ENCODE results near the gene COMMD2.
A peak's percentile ranks its signal among the peaks of the same experiment; 100 is the strongest.

The COMMD2 gene

DNA sequence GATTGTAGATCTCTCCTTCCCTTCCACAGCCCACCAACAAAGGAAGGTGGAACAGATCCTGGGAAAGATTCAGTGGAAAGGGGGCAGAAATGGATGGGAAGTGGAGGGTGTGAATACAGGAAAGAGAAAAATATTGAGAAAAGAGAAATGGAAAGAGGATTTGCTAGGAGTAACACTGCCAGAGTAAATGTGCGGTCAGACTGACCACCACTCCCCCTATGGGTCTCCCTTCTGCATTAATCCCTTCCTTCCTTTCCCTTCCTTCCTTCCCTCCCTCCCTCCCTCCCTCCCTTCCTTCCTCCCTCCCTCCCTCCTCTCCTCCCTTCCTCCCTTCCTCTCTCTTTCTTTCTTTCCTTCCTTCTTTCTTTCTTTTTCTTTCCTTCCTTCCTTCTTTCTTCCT, 12.0 kb upstream of the COMMD2 start:
- no peak for DNase-seq (ENCODE audit: low read depth in 2 of 3, low spot score in 1 of 3)

DNA sequence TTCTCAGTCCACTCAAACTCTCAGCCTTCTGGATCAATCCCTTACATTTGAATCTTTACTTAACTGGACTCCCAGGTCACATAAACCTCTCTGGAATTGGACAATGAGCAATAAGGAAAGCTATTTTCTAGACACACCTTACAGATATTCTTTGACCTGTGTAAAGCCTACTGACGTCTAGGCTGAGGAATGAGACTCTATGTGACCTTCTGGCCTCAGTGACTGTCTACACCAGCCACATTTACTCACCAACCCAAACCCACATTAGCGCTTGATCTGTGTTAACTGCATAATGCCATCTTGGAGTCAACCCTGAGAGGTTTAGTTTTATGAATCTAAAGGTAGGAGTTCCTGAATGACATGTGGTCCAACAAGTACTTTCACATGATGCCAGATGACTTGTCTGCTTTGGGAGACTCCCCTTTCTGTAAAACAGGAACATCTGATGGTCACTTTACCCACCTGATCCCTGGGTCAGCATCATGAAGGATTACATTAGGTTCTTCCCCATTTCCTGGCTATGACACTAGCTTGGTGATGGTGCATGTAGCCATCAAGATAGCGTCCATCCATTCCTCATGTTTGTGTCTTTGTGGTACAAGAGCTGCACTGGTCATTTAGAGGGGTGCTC, 11.4 kb upstream of the COMMD2 start:
- no peak for DNase-seq (ENCODE audit: low read depth in 2 of 3, low spot score in 1 of 3)

DNA sequence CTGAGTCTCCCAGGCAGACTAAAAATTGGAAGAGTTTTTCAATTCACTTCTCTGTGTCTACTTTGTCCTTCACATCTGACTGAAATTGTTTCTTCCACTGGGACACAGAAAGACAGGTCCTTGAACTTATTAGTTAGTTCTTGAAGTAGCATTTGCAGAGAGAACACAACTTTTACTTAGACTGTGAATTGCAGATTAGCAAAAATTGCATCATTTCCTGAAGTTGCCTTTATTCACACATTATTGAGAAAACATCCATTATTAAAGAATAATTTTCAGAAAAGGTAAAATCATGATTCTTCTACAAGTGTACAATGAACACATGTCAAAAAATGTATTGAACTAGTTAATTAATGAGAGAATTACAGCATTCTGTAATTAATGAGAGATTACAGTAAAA, 1.4 kb upstream of the COMMD2 start:
- DNase-seq (ENCODE audit: low read depth in 2 of 3, low spot score in 1 of 3): no peak

DNA sequence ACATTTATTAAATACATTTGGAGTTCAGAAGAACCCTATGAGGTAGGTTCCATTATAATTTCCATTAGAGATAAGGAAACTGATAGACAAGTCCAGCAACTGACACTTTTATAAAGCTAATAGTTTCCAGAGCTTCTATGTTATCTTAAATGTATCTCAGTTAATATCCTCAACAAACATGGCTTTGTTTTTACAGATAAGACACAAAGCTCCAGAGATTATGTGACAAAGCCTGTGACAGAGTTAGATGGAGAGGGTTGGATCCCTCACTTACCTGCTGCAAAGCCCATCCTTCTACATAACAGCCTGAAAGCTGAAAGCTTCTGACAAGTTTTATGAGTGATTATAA, 473 bp upstream of the COMMD2 start:
- DNase-seq (ENCODE audit: low read depth in 2 of 3, low spot score in 1 of 3): no peak

DNA sequence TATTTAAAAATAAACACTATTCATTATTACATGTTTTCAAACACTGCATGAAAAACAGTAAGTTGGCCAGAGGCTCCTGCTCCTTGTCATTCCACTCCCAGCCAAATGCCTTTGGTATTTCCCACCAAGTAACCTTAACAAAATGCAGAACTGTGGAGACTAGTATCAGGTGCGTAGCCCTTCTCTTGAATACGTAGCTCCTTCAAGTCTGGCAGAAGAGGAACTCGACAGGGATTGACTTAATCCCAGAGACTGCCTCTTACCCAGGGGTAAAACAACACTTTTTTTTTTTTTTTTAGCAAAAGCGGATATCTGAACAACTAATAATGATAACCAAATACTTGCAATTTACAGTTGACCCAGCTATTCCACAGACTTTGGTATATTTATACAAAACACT, 738 bp downstream of the COMMD2 start:
- DNase-seq (ENCODE audit: low read depth in 2 of 3, low spot score in 1 of 3): no peak

DNA sequence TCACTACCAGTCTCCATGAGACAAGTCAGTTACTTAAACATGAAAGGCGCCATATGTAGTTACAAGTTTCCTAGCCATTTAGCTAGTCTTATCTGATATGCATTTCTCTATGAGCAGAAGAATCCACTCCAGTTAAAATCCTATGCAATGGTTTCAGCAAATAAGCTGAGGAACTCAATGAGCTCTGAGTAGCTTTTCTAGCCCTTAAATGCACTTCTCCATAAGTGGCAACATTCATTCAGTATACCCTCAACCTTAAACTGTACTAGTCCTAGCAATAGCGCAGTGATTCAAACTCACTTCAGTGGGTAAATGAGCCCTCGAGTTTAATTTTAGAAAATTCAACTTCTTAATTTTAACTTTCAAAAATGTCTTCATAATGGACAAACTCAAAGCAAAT, 7.7 kb downstream of the COMMD2 start:
- no peak for DNase-seq (ENCODE audit: low read depth in 2 of 3, low spot score in 1 of 3)

DNA sequence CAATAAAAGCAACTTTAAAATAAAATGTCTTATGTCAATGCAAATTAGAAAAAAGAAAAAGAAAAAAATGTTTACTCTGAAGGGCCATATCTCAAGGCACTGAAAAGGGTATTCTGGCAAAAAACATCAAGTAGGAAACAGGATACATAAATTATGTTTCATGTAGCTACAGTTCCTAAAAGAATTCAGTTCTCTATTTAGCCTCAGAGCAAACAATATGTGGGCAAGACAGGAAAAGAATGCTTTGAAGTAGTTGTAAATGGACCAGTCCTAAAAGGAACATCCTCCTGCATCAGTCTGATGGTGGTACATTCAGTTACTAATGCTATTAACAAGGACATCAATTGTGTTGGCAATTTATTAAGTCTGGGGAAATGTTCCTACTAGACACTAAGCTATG, 8.1 kb downstream of the COMMD2 start:
- DNase-seq (ENCODE audit: low read depth in 2 of 3, low spot score in 1 of 3): no peak

DNA sequence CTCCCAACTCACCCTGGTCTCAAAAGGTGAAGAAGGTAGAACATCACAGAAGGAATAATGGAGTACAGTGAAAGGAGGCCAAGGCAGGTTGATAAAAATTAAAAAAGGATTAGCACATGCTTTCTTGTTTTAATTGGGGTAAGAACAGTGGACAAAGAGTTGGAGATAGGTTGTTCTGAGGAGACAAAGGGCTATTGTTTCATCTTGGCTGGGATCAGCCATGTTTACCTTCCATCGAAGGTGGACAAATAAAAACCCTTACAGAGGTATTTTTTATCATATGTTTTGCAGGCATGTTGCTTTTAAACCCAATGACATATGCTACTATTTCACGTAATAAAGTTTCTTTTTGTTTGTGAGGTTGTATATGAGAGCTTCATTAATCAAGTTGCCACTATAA, 12.9 kb downstream of the COMMD2 start:
- DNase-seq (ENCODE audit: low read depth in 2 of 3, low spot score in 1 of 3): no peak

DNA sequence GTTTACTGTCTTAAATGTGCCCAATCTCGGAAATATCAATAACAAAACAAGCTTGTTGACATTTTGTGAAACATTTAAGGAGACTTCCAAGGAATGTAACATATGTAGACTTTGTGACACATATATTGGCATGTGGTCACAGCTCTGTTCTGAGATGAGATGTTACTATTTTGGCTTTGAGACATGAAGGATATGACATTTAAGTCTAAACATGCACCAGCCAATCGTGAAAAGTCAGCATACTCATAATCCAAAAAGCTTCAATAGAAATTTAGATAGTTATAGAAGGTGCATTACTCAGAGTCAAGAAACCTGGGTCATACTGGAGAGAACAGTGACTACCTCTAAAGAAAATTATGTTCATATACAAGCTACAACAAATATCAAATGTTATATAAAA, 13.4 kb downstream of the COMMD2 start:
- no peak for DNase-seq (ENCODE audit: low read depth in 2 of 3, low spot score in 1 of 3)

DNA sequence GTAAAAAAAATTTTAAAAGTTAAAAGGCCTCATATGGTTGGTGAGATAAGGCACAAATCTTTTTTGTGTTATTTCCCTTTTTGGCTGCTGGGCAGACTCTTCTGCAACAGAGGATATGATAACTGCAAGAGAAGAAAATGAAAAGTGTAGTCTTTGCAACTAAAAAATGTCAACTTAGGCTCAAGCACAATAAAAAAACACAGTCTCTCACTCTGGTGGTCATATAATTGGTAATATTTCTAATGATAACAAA, 15.4 kb downstream of the COMMD2 start:
- DNase-seq (ENCODE audit: low read depth in 2 of 3, low spot score in 1 of 3): no peak

DNA sequence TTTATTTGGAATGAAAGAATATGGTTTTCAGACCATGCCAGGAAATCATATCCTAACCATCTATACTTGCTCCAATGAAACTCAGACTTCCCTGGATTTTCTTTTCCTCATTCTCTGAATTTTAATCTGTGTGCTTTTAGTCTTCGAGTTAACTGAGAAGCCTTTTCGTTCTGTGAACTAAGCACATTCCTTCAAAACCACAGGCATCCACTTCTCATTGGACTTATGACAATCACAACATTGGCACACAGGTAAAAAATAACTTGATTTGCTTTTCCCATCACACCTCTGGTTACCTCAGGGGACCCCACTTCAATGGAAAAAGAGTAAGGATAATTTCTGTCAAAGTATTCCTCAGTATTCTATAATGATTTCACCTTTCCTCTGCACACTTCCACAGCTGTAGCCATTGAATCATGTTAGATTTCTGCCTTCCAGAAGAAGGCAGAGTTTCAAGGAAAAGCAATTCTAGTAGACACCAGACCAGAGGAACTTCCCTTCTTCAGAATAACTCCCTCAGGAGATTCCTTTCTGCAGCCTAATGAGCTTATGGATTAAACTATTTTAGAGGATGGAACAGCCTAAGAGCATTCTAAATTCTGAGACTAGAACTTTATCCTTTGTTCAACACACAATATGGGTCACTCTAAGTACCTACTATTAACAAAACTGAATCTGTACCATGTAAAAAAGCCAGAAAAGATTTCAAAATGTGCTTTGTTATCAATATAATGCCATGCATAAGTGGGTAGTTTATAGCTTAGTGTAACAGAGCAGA, 15.9 kb downstream of the COMMD2 start:
- no peak for DNase-seq (ENCODE audit: low read depth in 2 of 3, low spot score in 1 of 3)

DNA sequence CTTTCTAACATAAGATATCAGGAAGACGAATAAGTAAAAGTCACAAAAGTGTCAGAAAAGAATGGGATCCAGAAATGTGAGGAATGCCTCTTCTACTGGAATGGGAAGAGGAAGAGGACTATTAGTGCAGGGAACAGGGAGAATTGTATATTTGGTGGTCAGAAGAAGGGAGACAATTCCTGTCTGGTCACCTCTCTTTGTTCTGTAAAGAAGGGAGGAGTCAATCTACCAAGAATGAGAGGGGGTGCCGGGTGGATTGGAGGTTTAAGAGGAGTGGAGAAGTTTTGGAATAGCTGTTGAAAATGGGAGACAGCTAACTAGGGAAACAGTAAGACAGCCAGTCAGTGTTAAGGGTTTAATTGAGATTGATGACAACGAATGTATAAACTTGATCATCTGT, 20.1 kb downstream of the COMMD2 start:
- no peak for DNase-seq (ENCODE audit: low read depth in 2 of 3, low spot score in 1 of 3)

DNA sequence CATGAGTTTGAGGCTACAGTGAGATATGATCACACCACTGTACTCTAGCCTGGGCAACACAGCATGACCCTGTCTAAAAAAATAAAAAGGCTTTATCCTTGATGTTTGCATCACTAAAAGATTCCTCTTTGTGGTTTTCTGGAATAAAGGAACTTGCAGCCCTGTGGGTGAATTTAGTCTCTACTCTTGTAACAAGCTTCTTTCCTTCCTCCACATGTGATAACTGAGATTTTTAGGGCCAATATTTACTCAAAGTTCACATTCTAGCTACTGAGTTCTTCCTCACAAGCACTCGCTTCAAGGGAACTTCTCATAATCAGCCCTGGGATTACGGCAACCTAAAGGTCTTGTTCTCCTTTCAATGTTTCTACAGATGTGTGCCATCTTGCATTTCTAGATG, 24.6 kb downstream of the COMMD2 start:
- DNase-seq (ENCODE audit: low read depth in 2 of 3, low spot score in 1 of 3): no peak

DNA sequence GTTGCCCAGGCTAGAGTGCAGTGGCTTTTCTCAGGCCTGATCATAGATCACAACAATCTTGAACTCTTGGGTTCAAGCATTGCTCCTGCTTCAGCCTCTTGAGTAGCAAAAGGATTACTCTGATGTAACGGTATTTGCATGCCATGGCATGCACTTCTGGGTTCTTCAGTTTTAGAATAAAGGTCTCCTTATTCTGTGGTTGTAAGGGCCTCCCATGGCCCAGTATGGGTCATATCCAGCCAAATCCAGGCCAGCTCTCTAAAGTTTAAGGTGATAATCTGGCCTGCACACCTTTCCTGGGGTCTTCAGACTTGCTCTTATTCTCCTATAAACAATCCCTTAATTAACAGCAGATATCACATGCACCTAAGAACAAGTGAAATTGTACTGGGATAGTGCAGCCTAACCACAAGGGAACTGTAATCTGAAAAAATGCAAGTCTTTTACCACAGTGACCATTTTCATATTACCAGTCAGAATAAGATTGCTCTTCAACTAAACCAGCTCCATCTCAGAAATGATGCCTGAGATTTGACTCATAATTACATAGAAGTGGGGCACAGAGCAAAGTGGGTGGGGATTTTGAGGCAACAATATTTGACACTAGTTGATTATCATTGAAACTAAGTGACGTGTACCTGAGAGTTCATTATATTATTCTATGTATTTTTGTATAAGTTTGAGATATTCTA, 25.4 kb downstream of the COMMD2 start:
- DNase-seq (ENCODE audit: low read depth in 2 of 3, low spot score in 1 of 3): no peak

DNA sequence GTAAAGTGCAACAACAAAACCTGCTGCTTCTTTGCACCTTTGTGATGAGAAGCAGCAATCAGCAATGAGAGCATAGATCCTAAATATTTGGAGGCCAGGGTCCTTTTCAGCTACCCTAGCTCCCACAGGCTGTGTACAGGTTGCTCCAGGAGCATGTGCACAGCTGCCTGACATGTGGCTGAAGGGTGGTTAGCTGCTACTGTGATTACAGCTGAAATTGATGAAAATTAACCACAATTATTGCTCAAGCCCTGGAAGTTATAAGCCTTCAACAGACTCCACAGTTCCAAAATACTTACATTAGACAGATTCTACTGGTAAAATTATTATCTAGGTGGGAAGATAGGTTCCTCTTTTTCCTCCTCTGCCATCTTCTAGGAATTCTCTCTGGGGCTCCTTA, 28.5 kb downstream of the COMMD2 start:
- no peak for DNase-seq (ENCODE audit: low read depth in 2 of 3, low spot score in 1 of 3)

DNA sequence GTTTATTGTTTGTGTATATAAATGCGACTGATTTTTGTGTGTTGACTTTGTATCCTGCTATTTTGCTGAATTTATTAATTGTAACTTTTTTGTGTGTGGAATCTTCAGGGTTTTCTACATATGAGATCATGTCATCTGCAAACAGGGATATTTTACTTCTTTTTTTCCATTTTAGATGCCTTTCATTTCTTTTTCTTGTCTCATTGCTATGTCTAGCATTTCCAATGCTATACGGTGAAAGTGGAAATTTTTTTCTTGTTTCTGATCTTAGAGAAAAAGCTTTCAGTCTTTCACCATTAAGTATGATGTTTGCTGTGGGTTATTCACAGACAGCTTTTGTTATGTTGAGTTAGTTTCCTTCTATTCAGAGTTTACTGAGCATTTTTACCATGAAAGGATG, 31.4 kb downstream of the COMMD2 start:
- no peak for DNase-seq (ENCODE audit: low read depth in 2 of 3, low spot score in 1 of 3)

DNA sequence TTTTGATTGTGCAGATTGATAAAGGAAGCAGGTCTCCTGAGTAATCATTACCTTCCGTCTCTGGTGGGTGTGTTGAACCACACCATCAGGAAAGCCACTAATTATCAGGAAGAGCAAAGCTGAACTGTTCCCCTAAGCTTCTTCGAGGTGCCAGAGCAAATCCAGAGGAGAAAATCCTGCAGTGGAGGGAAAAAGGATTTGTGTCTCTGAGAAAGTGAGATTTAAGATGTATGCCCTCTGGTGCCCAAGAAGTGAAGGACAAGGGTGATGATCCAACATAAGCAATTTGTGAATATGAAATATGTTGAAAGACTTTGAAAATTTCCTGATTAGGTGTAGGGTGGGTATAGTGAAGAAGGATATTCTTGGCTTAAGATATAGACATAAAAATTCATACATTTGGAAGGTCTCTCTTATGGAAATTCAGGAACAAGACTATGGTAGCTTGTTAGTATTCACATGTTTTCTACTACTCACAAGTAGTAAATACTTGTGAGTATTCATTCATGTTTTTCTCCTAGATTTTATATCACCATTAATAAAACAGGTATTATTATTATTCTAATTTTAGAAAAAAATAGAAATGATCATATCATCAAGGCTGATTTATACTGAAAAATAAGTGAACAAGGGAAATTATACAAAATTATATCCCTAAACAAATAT, 34.8 kb downstream of the COMMD2 start:
- peak in 2 of 3 donors; percentile 8 to 36 for DNase-seq (ENCODE audit: low read depth in 2 of 3, low spot score in 1 of 3)

DNA sequence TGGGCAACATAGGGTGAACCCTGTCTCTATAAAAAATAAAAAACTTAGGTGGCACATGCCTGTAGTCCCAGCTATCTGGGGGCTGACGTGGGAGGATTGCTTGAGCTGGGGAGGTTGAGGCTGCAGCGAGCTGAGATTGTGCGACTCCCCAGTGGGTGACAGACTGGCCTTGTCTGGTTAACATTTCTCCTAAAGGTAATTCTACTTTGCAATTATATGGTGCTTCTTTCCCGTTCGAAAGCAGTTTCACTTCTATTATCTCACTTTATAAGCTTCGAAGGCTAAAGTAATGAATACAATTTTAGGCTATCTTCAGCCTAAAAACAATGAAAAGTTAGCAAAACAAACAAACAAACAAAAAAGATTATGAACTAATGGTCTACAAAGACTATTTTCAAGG, 35.3 kb downstream of the COMMD2 start:
- DNase-seq (ENCODE audit: low read depth in 2 of 3, low spot score in 1 of 3): no peak

DNA sequence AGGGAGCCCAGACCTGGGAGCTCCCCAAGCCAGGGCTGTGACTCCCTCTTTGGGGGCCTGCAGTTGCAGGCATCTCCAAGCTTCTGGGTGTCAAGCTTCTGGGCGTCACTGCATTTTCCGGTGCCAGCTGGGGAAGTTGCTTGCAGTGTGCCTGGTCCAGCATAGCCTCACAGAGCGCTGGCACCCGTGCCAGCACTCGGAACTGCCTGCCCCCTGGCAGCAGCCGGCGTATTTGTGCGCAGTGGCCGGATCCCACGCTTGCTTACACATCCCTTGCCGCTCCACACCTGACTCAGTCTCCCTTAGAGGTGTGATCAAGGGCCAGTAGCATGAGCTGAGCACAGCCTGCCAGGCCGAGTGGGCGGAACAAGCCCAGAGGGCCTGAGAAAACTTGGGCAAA, 37.0 kb downstream of the COMMD2 start:
- no peak for DNase-seq (ENCODE audit: low read depth in 2 of 3, low spot score in 1 of 3)

DNA sequence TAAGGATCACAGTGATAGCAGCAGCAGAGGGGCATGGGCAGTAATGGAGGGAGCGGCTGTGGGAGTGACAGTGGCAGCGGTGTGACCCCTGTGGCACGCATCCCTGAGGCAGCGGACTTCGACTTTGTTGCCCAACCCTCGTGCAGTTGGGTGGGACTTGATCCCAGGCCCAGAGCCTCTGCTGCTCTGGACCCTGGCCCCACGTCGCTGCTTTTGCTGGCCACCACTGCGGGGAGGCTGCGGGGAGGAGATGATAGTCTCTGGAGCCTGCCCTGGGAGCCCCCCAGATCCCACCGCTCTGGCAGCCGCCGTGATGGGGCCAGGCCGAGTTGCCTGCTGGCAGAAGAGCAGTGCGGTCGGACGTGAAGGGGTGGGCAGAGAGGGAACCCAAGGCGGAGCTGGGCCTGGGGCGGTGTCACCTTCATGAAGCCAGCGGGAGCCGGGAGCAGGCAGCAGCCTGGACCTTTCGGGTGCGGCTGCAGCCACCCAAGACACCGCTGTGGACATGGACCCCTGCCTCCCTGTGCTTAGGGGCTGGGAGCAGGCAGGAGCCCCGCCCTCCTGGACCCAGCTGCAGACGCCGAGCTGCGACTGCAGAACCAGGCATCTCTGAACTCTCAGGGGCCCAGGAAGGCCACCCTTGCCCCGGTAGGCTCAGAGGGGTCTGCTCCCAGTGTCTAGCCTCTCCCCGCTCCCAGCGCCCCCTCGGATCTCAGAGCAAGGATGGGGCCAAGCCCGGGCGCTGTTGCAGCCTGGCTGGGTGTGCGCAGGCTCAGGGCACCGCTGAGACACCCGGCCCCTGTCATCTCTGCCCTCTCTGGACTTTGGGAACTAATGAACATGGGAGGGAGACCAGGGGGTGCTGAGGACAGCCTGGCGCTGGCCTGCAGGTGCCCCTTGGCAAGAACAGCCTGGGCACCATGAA, 38.3 kb downstream of the COMMD2 start:
- no peak for DNase-seq (ENCODE audit: low read depth in 2 of 3, low spot score in 1 of 3)

DNA sequence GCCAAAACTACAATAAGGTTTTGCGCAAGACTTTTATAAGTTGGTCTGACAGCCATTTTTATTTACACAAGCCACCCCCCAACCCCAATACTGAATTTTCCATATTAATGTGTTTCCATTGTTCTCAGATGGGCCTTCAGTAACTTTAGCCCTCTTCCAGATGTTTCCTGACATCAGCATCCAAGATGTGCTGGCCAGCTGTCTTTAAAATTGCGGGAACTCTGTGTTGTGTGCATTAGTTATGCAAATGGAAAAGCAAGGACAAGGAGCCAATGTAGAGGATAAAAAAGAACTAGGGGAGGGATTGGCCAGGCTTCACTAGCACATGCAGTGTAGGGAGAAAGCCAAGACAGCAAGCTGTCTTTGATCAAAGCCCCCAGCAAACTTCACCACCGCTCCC, 45.4 kb downstream of the COMMD2 start:
- no peak for DNase-seq (ENCODE audit: low read depth in 2 of 3, low spot score in 1 of 3)

Data from stimulated activated CD4-positive, alpha-beta T cell treated with anti-CD3 and anti-CD28 coated beads, Interleukin-12 subunit alpha, Interleukin-12 subunit beta, amount 100 ng/mL, for 48 hours (primary cell).